Amniotic epithelial cell (primary cell): ENCODE measurements around the gene APIP.

ENCODE experiments used
- DNase-seq: peaks from one replicate; pipeline ENCODE4 v3.0.0-alpha.2; 2010; ENCODE audit warnings: low read depth

The APIP gene, protein sequence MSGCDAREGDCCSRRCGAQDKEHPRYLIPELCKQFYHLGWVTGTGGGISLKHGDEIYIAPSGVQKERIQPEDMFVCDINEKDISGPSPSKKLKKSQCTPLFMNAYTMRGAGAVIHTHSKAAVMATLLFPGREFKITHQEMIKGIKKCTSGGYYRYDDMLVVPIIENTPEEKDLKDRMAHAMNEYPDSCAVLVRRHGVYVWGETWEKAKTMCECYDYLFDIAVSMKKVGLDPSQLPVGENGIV

GRCh38 chr11:34916015-34916842, at the start of gene APIP, which contains the start of gene PDHX:
TSS of gene APIP (minus strand) at chr11:34916379. CDS start at chr11:34916284, 95 bp downstream.
TSS of gene PDHX (plus strand) at chr11:34916618. CDS start at chr11:34916656, 38 bp downstream.
- peak; percentile 98 for DNase-seq

- DNase-seq = no peak
Measured at GRCh38 chr11:34964610-34965331, 48.6 kb upstream of the APIP start.

GRCh38 chr11:34963351-34963750, 47.2 kb upstream of the APIP start:
- DNase-seq = no peak

DNA sequence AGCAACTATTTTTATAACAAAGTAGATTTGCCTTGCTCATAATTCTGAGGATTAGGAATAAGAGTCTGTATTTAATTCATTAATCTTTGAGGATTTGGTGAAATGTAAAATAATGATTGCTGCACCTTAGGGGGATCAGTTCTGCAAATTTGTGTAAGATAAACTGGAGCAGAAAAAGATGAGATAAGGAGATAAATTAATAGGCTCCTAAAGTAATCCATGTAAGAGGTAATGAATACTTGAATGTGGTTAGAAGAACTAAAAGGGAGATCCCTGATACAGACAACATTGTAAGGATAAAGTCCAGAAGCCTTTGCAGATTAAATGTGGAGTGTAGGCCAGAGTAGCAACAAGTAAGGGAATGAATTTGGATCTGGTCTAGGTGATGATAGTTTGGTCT, 45.9 kb upstream of the APIP start:
- DNase-seq = peak; percentile 11

DNA sequence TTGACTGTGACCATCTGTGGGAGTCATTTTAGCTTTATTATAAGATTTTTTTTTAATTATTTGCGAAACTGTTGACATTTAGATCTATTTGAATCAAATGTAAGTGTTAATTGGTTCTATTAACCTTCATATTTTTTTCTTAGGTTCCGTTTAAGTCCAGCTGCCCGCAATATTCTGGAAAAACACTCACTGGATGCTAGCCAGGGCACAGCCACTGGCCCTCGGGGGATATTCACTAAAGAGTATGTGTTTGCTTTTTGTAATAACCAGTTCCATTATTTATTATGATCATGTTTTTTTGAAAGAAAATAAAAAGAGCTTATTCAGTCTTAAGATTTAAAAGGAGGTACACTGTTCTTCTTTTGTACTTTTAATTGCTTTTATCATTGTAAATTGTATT, 44.1 kb upstream of the APIP start:
- DNase-seq = no peak

- no peak for DNase-seq
Measured at GRCh38 chr11:34959770-34960169, 43.6 kb upstream of the APIP start.

DNA sequence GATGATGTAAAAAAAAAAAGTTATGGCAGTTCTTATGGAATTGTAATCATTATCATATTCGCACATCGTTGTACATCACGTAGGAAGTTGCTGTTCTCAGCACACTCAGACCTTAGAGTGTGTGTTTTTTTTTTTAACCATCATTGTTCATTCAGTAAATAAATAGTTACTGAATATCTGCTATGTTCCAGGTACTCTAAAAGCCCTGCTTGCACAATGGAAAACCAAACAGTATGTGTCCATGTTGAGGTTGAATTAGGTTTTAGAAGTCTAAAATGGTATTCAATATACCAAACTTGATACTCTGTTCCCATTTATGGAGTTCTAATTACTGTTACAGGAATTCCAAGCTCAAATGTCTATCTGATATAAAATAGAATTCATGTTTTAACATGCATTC, 41.4 kb upstream of the APIP start:
- no peak for DNase-seq

DNA sequence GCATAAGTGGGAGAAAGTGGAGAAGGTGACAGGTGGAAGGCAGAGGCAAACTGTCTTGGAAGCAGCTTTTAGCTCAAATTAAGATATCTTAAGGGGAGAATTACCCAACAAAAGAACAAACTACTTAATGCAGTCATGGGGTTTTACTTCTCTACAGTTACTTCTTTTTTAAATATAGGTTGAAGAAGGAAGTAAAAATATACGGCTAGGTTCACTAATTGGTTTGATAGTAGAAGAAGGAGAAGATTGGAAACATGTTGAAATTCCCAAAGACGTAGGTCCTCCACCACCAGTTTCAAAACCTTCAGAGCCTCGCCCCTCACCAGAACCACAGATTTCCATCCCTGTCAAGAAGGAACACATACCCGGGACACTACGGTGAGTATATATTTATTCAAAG, 41.0 kb upstream of the APIP start:
- no peak for DNase-seq

DNA sequence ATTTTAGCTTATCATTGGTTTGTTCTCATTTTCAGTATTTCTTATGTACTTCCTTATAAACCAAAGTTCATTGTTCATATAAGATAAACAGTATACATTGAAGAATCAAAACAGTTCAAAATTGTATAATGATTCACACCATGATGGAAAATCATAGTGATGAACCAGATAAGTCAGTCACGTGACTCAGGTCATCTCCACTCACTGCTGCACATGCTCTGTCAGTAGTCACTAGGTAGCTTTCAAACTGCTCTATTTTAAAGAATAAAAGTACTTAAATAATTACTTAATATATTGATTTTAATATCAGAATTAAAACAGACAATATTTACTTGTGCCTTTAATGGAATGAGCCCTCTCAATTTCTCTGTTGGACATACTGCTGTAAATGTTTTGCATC, 37.8 kb upstream of the APIP start:
- peak; percentile 16 for DNase-seq

- no peak for DNase-seq
Measured at GRCh38 chr11:34948696-34949095, 32.5 kb upstream of the APIP start.

- no peak for DNase-seq
Measured at GRCh38 chr11:34944692-34945091, 28.5 kb upstream of the APIP start.

DNA sequence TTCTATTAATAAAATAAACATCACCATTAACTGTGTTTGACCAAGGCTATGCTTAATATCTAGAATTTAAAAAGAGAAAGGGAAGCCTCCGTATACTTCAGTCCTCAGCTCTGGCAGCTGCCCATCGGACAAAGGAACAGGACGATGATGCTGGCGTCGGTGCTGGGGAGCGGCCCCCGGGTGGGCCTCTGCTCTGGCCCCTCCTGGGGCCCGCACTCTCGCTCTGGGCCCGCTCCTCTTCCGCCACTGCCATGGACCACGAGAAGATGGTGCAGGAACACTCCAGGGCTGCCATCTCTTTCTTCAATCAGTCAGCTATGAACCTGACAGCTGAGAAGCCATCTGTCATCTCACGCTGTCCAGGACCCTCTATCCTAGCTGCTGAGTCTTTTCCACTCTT, 25.5 kb upstream of the APIP start:
- DNase-seq = no peak

GRCh38 chr11:34940026-34940677, 24.0 kb upstream of the APIP start:
- DNase-seq = peak; percentile 90

DNA sequence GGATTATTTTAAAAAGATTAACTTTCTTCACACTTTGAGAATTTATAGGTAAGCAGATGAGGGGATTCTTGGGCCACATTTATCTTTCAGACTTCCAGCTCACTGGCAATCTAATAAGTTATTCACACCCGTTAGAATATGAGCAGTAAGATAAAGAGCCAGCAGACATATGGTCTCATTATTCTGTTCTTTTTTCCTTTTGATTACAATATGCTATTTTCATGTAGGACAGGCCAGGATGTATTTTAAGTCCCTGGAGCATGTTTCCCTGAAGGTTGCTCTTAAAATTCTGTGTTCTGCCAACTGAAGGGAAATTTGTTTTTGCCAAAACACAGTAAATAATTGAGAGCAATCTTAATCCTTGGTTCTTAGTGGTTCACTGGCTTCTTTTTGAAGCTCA, 22.4 kb upstream of the APIP start:
- no peak for DNase-seq

DNA sequence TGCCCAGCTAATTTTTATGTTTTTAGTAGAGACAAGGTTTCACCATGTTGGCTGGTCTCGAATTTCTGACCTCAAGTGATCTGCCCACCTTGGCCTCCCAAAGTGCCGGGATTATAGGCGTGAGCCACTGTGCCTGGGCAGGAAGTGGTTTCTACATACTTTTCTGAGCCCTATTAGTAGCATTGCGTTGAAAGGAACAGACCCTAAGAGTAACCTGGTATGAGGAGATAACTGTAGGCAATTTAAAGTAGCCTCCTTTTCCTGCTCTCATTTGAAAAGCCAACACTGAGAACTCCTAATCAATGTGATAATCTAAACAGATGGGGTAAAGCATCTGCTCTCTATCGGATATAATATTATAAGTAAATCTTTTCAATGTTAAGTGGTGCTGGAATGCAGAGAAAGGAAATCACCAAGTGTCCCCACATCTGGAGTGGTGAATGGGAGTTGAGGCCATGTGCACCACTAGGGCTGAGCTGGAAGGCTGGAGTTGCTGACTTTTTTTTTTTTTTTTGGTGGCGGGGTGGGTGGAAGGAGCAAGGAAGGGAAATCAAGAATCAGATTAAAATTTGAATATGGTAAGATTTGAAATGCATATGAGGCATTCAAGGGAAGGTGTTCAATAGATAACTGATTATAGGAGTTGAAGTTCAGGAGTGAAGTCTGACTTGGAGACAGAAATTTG, 20.9 kb upstream of the APIP start:
- no peak for DNase-seq

GRCh38 chr11:34929794-34930763, 13.9 kb upstream of the APIP start:
- DNase-seq = no peak

DNA sequence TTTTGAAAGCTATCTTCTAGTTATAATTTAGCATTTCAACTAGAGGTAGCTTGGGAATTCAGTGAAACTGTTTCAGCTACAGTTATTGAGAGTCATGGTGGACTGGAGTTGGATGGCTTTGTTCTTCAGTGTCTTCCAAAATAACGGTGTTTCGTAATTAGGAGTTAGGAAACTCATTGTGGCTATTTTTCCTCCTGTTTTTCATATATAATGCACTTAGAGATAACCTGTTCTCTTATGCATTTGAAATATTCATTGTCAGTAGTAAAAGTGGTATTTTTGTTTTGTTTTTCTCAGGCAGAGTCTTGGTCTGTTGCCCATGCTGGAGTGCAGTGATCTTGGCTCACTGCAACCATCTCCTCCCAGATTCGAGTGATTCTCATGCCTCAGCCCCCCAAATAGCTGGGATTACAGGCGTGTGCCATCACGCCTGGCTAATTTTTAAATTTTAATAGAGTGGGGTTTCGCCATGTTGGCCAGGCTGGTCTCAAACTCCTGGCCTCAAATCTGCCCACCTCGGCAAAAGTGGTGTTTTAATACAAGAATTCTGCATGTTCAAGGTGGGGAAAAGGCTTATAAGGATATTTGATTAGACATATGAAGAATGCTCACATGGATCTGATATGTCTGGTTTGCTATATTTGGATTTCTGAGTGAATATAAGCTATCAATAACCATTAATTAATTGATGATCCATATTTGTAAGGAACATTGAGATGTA, 12.9 kb upstream of the APIP start:
- peak; percentile 59 for DNase-seq

GRCh38 chr11:34928268-34928959, 12.2 kb upstream of the APIP start:
- no peak for DNase-seq

DNA sequence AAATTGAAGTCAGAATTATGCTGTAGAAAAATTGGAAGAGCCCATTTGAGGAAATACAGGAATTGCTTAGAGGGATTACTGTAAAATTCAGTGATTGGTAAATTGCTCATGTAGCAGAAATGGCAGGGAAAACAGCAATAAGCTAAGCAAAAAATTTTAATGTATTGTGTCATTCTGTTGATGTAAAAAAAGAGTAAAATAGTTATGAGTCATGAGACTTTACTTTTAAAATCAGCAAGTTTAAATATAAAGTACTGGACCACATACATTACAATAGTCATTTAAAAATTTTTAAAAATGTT, 10.6 kb upstream of the APIP start:
- peak; percentile 29 for DNase-seq
